Ureter (tissue), 1 donor: ENCODE measurements around the gene LSAMP. TPM values are rescaled to one million over a fixed set of nuclear protein-coding genes. Genes with fewer than 3 reads are reported as not detected.
"Not testable (repeated sequence)": the region's sequence is repeated elsewhere in the genome, so short reads cannot be mapped to it uniquely, and the experiment has no call there.

Experiments
- DNase-seq: peaks from one replicate; pipeline ENCODE4 v3.0.0-alpha.2; 2020; ENCODE audit warnings: low spot score
- total RNA-seq: library from RNA; stranded (reverse); gene quantifications from one replicate; pipeline ENCODE4 v1.2.4, GENCODE V29; 2023
- donor health status: DM: yes; HTN: yes; CAD: no.

The LSAMP gene
- total RNA-seq, 1 donor from 2014 or later, result 7.3 TPM

- no peak for DNase-seq
Measured at GRCh38 chr3:115890579-115890978, 554.7 kb downstream of the LSAMP start.

DNA sequence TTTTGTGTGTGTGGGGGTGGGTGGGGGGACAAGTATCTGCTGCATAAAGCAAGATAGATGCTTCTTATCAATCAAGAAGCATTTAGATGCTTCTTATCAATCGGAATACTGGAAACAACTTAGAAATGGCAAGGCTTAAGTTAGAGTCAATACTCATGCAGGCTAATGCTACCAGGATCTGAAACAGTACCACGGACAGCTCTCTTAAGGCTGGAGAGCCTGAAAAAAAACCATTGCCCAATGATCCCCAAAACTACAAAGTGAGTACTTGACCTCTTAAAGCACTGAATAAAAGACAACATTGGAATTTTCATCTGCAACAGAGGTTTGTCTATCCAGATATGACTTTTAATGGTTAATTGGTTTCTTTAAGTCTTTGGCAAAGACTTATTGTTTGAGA, 559.7 kb downstream of the LSAMP start:
- DNase-seq, result no peak

DNA sequence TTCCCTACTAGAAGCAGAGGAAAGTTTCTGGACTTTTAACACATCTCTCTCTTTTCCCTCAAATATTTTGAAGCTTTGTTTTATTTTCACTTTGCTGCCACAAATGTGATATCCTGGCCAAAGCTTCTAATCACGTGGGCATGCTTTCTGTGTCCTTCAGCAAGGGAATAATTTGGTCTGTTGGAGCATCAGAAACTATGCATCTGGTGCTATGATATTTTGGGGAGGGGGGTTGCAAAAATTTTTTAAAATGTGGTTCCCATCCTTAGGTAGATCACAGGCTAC, 567.7 kb downstream of the LSAMP start:
- DNase-seq, result no peak

DNA sequence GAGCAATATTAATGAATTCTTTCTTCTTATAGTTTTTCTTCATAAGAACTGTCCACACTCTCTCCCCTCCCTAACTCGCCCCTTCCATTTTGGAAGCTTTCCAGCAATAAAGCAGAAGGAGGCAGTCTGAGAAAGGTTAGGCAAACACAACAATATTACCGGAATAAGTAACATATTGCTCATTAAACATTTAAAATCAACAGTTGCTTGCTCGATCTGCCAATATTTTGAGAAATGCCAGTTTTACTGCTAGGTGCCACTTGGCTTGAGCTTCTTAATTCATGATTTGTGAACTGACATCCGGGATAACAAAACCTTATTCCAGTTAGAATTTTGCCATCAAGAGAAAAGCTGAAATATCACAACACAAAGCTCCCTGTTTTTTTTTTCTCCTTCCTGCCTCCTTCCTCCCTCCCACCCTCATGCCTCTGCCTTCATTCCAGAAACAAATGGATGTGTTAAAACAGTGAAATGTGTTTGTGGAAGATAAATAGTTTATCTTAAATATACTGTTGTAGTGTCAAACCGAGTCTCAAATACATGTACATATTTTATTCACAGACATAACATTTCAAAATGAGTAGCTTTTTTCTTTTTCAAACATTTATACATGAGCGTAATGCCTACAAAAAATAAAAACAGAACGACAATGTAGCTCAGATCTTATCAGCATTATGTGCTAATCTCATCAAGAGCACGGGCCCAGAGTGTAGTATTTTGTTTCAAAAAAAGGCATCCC, 568.2 kb downstream of the LSAMP start:
- no peak for DNase-seq

- no peak for DNase-seq
Measured at GRCh38 chr3:115875460-115875859, 569.8 kb downstream of the LSAMP start.

- no peak for DNase-seq
Measured at GRCh38 chr3:115871735-115872134, 573.6 kb downstream of the LSAMP start.

DNA sequence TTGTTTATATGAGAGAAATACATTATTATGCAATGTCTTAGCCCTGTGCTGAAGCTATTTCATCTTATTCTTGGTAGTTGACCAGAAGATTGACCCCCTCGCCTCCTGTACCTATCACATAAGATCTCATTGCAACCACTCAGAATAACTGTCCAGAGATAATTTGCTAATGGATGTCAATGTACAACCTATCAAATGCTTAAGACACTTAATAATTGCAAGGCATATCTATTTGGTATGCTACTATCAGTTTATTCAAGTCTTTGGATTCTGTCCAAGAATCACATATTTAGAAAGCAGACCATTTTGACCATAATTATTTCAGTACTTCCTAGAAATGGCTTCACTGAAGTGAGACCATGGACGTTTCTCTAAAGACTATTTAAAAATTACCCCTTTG, 580.4 kb downstream of the LSAMP start:
- DNase-seq, result no peak

- DNase-seq, result no peak
Measured at GRCh38 chr3:115862849-115863248, 582.4 kb downstream of the LSAMP start.

GRCh38 chr3:115862099-115862498, 583.2 kb downstream of the LSAMP start:
- no peak for DNase-seq

DNA sequence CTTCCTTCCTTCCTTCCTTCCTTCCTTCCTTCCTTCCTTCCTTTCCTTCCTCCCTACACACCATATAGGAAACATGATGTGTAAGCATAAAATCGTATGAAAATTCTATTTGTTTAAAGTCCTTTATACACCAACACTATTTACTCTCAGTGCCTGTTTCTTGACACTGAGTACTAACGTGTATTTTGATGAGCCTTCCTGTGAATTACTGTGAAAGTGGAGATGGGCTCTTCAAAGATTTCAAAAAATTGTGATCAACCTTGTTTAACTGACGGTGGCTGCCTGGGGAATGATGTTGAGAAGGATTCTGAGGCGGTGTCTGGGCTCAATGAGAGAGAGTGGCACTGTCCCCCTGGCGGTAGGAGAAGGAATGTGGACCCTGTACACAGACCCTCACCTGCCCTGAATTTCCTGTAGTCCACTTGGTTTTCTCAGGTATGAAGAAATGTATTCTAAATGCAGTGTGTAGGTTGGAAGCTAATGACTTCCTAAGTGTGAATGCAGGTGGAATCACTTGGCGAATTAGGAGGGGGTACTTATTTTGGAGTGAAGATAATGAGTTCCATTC, 584.0 kb downstream of the LSAMP start:
- no peak for DNase-seq

DNA sequence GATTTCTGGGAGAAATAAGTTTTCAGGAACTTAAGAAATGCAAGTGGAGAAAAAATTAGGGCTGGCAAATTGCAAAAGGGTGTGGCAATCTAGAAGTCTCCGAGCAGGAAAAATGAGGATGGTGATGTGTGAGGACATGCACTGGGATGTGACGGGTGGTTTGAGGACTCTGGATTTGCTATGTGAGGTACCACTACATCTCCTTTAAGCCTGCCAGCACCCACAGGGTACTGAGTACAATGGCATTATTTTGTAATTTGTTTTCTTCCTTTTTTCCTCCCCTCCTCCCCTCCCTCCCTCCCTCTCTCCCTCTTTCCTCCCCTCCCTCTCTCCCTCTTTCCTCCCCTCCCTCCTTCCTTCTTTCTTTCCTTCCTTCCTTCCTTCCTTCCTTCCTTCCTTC, 584.5 kb downstream of the LSAMP start:
- no peak for DNase-seq

DNA sequence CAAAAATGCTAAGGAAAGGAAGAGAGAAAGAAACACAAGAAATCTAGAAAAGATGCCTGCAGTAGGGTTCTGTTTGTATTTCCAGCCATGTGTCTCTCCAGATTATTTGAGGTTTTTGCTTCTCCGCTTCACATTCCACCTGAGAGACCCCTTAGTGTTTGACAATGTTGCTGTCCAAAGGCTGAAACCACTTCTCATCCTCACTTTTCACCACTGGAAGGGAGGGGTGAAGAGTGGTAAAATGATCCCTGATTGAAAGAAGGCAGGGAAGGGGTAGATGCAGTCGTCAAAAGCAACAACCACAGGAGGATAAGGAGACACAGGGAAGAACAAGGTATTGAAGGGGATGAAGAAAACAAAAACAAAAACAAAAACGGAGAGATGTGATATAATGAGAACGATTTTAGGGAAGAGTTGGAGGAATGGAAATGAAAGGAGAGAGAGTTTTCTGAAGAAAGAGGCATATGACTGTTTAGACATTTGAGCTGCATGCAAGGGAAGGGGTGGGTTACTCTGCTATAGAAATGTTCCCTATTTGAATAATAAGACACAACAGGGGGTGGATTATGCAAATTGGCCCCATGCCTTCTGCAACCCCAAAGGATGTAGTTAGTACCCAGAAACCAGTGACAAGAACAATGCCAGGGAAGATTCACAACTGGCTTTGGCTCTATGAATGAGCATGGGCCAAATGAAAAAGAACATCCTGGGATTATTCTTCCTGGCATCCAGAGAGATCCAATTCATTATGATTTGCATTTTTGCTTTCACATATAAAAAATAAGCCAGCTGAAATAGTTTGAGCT, 586.1 kb downstream of the LSAMP start:
- DNase-seq, result no peak

GRCh38 chr3:115857518-115858136, 587.7 kb downstream of the LSAMP start:
- no peak for DNase-seq

DNA sequence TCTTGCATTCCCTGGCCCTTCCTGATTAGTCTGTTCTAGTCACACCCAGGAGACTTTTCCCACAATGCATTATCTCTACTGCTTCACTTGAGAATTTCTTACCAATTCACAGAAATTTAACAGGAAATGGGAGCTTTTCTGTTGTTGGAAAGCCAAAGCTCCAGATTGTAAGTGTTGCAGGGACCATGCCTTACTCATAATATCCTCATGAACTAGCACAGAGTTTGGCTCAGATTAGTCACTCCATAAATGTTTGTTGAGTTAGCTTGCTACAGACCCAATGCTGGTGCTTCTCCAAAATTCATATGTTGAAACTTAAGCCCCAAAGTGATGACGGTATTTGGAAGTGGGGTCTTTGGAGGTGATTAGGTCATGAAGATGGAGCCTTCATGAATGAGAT, 589.4 kb downstream of the LSAMP start:
- DNase-seq, result no peak

DNA sequence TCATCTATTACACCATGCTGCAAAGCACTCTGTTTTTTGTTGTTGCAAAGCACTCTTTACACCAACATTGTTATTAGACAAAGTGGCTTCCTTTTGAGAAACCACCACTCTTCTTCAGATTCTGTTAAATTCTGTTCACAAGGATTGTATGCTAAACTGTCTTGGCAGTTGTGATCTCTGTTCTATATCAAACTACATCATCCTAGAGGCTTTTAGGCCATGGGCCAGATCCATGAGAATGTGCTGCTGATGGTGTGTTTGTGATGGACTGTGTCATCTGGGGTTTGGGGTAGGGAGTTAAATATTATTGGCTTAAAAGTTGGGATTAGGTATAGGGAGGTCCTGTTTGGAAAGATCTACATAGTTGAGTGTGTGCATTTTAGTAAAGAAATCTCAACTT, 592.2 kb downstream of the LSAMP start:
- DNase-seq, result no peak

- no peak for DNase-seq
Measured at GRCh38 chr3:115852278-115852677, 593.0 kb downstream of the LSAMP start.

GRCh38 chr3:115851571-115851970, 593.7 kb downstream of the LSAMP start:
- DNase-seq, result no peak

DNA sequence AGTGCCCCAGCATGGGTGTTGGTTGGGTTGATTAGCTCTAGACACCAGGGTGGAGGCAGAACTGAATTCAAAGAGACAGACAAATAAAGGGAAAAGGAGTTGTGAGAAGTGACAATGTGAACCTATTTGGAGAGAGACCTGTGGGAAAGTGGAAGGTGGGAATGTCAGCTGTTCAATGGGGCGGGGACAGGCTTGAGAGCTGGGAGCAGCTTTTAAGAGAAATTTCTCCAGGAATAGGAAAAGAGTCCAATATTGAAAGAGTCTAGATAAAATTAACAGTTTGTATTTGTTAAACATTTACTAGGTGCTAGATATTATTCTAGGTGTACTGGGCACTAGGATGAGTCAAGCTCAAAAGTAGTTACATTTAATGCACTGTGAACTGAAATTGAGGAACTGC, 596.6 kb downstream of the LSAMP start:
- DNase-seq, result no peak

DNA sequence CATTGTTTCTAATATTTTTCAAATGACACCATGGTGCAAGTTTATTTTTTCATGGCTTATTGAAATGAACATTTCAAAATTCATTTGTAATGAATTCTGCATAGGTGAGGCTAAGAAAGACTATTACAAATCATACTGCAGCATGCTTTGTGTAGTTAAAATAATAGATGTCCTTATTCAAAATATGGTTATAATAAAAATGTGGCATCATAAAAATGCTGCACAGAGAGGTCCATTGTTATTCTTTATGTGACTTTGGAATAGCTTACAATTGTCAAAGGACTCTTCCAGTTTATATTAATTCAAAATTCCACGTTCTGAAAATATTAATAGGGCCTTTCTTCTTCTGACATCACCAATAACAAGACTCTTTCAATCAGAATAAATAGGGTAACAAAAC, 599.3 kb downstream of the LSAMP start:
- no peak for DNase-seq

- DNase-seq, result not testable (repeated sequence)
Measured at GRCh38 chr3:115844729-115845128, 600.6 kb downstream of the LSAMP start.

DNA sequence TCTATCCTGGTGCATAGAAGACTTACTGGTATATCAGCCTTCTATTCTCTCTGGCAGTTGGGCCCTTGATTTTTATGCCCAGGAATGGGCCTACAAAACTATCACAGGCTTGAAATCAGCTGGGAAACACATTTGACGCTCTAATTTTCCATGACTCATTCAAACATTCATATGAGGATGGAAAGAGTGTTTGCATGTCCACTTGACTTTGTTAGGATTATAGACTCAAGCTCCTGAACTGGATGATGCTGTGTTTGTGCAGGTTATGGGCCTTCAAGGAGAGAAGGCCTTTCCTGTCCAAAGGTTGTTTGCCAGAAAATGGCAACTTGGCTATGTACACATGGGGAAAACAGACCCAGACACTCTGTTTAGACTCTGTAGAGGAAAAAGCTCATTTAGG, 602.1 kb downstream of the LSAMP start:
- DNase-seq, result no peak

DNA sequence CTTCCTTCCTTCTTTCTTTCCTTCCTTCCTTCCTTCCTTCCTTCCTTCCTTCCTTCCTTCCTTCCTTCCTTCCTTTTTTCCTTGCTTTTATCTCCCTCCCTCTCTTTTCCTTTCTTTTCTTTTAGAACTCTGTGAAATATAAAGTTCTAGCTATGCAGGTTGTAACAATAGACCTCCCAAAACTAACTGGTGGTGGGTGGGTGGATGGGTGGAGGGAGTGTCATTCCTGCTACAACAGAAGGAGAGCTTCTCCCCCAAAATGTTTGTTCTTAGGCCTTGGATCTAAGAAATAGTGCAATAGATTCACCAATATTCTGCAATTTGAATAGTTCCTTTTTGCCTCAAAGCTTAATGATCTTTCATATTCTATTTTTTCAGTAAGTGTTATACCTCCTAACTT, 606.0 kb downstream of the LSAMP start:
- no peak for DNase-seq

- DNase-seq, result no peak
Measured at GRCh38 chr3:115838786-115839185, 606.5 kb downstream of the LSAMP start.
